ENCODE results near the gene AP2S1. TPM values are rescaled to one million over a fixed set of nuclear protein-coding genes. Genes with fewer than 3 reads are reported as not detected.

The AP2S1 gene
- polyA plus RNA-seq, 4 donors = 85.1 to 164 (median 126) TPM

- FAIRE-seq (no peak), DNase-seq (no peak)
- Histone ChIP-seq H3K9me3 (ENCODE audit: control insufficient read depth in 2 of 2, insufficient read depth in 1 of 2, low read depth in 1 of 2, low read length in 1 of 2) (no peaks in the 10 kb centered on the region), H3K27me3 (ENCODE audit: control insufficient read depth in 3 of 3, insufficient read depth in 3 of 3, low read length in 3 of 3) (no peaks in the 10 kb centered on the region), H3K36me3 (ENCODE audit: control insufficient read depth in 3 of 3, insufficient read depth in 2 of 3, low read depth in 1 of 3, low read length in 3 of 3) (peaks cover 3 to 81% (median 3%) of the 10 kb centered on the region in 3 donors), H3K4me3 (ENCODE audit: low read depth in 1 of 3, low read length in 3 of 3) (no peak overlapping the region), H3K27ac (ENCODE audit: low read depth in 1 of 3, low read length in 2 of 3) (no peak overlapping the region), H3K4me1 (ENCODE audit: control insufficient read depth in 3 of 3, insufficient read depth in 2 of 3, low read depth in 1 of 3, low read length in 2 of 3) (peaks cover 0 to 16% (median 0%) of the 10 kb centered on the region in 3 donors)
- WGBS, 3 donors = 85 to 88% (median 88%) methylated on average over 11 of the region's 11 CpGs
Measured at GRCh38 chr19:46842791-46843190, 7.9 kb downstream of the AP2S1 start.

DNA sequence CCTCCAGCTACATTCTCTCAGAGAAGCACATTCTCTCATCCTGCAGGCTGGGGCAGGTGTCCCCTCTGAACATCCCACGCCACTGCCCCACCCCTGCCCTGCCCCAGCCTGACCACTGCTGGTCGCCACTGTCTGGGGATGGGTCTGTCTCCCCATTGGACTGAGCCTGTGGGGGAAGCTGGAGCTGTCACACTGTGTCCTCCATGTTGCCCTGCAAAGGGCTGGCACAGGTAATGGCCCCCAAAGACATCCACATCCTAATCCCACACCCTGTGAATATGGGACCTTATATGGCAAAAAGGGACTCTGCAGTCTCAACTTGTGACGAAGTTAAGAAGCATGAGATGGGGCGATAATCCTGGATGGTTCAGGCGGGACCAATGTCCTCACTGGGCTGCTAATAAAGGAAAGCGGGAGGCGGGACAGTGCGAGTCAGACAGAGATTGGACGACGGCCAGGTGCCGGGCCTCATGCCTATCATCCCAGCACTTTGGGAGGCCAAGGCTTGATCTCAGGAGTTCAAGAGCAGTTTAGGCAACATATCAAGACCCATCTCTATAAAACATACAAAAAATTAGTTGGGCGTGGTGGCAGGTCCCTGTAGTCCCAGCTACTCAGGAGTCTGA lies 9.1 kb downstream of the AP2S1 start:
- H3K36me3 ChIP-seq (ENCODE audit: control insufficient read depth in 3 of 3, insufficient read depth in 2 of 3, low read depth in 1 of 3, low read length in 3 of 3) = peaks cover 3 to 86% (median 3%) of the 10 kb centered on the region in 3 donors
- peak in 1 of 2 donors; percentile 45 for DNase-seq
- no peaks in the 10 kb centered on the region for H3K27me3 ChIP-seq (ENCODE audit: control insufficient read depth in 3 of 3, insufficient read depth in 3 of 3, low read length in 3 of 3)
- H3K9me3 ChIP-seq (ENCODE audit: control insufficient read depth in 2 of 2, insufficient read depth in 1 of 2, low read depth in 1 of 2, low read length in 1 of 2) = no peaks in the 10 kb centered on the region
- no peak overlapping the region for H3K4me3 ChIP-seq (ENCODE audit: low read depth in 1 of 3, low read length in 3 of 3)
- H3K27ac ChIP-seq (ENCODE audit: low read depth in 1 of 3, low read length in 2 of 3) = peak overlapping the region in 1 of 3 donors; percentile 67
- WGBS, 3 donors = 49 to 65% (median 57%) methylated on average over 12 of the region's 12 CpGs
- H3K4me1 ChIP-seq (ENCODE audit: control insufficient read depth in 3 of 3, insufficient read depth in 2 of 3, low read depth in 1 of 3, low read length in 2 of 3) = peaks cover 0 to 16% (median 0%) of the 10 kb centered on the region in 3 donors
- FAIRE-seq = no peak

GRCh38 chr19:46840498-46840942 lies 10.1 kb downstream of the AP2S1 start:
- FAIRE-seq (no peak), DNase-seq (peak; percentile 67 to 84)
- Histone ChIP-seq H3K4me1 (ENCODE audit: control insufficient read depth in 3 of 3, insufficient read depth in 2 of 3, low read depth in 1 of 3, low read length in 2 of 3) (peaks cover 0 to 16% (median 0%) of the 10 kb centered on the region in 3 donors), H3K36me3 (ENCODE audit: control insufficient read depth in 3 of 3, insufficient read depth in 2 of 3, low read depth in 1 of 3, low read length in 3 of 3) (peaks cover 3 to 83% (median 3%) of the 10 kb centered on the region in 3 donors), H3K9me3 (ENCODE audit: control insufficient read depth in 2 of 2, insufficient read depth in 1 of 2, low read depth in 1 of 2, low read length in 1 of 2) (no peaks in the 10 kb centered on the region), H3K4me3 (ENCODE audit: low read depth in 1 of 3, low read length in 3 of 3) (no peak overlapping the region), H3K27ac (ENCODE audit: low read depth in 1 of 3, low read length in 2 of 3) (peak overlapping the region in 2 of 3 donors; percentile 83 to 85), H3K27me3 (ENCODE audit: control insufficient read depth in 3 of 3, insufficient read depth in 3 of 3, low read length in 3 of 3) (no peaks in the 10 kb centered on the region)
- WGBS, 3 donors = 15 to 18% (median 17%) methylated on average over 10 to 13 of the region's 13 CpGs

DNA sequence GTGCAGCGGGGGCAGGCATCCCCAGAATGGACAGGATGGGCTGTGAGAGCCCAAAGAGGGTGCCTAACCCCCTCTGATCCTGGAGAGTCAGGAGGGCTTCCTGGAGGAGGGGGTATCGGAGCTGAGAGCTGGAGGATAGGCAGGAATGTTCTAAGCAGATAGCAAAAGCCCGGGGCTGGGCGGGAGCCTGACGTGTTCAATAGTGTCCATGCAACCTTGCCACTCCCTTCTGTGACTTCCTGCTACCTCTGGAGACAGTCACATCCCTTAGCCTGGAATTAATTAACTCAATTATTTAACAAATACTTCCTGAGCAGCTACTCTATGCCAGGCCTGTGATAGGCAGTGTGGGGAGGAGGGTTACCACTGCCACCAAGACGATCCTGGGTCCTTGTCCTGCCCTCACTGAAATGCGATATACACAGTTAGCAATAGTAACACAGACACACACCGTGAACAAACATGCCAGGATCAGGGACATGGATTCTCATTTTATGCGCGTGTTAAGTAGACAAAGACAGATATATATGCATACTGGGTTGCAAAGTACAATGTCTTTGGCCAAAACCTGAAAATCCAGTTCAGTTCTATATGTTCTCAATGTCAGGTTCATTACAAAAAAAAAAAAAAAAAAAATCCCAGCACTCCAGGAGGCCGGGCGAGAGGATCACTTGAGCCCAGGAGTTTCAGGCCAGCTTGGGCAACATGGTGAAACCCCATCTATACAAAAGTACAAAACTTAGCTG lies 10.7 kb downstream of the AP2S1 start:
- Histone ChIP-seq H3K36me3 (ENCODE audit: control insufficient read depth in 3 of 3, insufficient read depth in 2 of 3, low read depth in 1 of 3, low read length in 3 of 3) (peaks cover 3 to 78% (median 3%) of the 10 kb centered on the region in 3 donors), H3K9me3 (ENCODE audit: control insufficient read depth in 2 of 2, insufficient read depth in 1 of 2, low read depth in 1 of 2, low read length in 1 of 2) (no peaks in the 10 kb centered on the region), H3K27me3 (ENCODE audit: control insufficient read depth in 3 of 3, insufficient read depth in 3 of 3, low read length in 3 of 3) (no peaks in the 10 kb centered on the region), H3K27ac (ENCODE audit: low read depth in 1 of 3, low read length in 2 of 3) (peak overlapping the region; percentile 24 to 85 (median 83)), H3K4me1 (ENCODE audit: control insufficient read depth in 3 of 3, insufficient read depth in 2 of 3, low read depth in 1 of 3, low read length in 2 of 3) (peaks cover 0 to 16% (median 0%) of the 10 kb centered on the region in 3 donors), H3K4me3 (ENCODE audit: low read depth in 1 of 3, low read length in 3 of 3) (no peak overlapping the region)
- 25 to 65% (median 53%) methylated on average over 12 of the region's 12 CpGs for WGBS, 3 donors
- DNase-seq = peak; percentile 80 to 83
- FAIRE-seq = no peak

DNA sequence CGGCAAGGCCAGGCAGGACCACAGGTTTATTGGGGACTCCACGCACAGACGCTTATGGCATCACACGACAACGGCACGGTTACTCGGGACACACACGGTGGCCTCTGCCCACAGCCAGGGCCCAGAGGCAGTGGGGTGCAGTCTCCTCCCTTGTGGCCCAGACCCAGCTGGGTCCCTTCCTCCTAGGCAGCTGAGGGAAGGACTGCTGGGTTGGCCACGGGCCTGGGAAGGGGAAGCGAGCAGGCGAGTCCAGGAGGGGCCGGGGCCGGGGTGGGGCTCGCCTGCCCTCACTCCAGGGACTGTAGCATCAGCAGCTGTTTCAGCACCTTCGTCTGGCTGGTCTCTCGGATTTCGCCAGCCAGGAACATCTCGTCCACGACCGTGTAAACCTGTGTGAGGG lies 12.5 kb downstream of the AP2S1 start:
- no peak overlapping the region for H3K4me3 ChIP-seq (ENCODE audit: low read depth in 1 of 3, low read length in 3 of 3)
- H3K36me3 ChIP-seq (ENCODE audit: control insufficient read depth in 3 of 3, insufficient read depth in 2 of 3, low read depth in 1 of 3, low read length in 3 of 3) = peaks cover 3 to 61% (median 3%) of the 10 kb centered on the region in 3 donors
- H3K9me3 ChIP-seq (ENCODE audit: control insufficient read depth in 2 of 2, insufficient read depth in 1 of 2, low read depth in 1 of 2, low read length in 1 of 2) = no peaks in the 10 kb centered on the region
- no peak for FAIRE-seq
- no peak overlapping the region for H3K27ac ChIP-seq (ENCODE audit: low read depth in 1 of 3, low read length in 2 of 3)
- peaks cover 0 to 16% (median 0%) of the 10 kb centered on the region in 3 donors for H3K4me1 ChIP-seq (ENCODE audit: control insufficient read depth in 3 of 3, insufficient read depth in 2 of 3, low read depth in 1 of 3, low read length in 2 of 3)
- no peaks in the 10 kb centered on the region for H3K27me3 ChIP-seq (ENCODE audit: control insufficient read depth in 3 of 3, insufficient read depth in 3 of 3, low read length in 3 of 3)
- no peak for DNase-seq
- 85 to 92% (median 91%) methylated on average over 15 to 20 of the region's 20 CpGs for WGBS, 3 donors

- no peak for DNase-seq
- H3K4me1 ChIP-seq (ENCODE audit: control insufficient read depth in 3 of 3, insufficient read depth in 2 of 3, low read depth in 1 of 3, low read length in 2 of 3) = peaks cover 0 to 9% (median 0%) of the 10 kb centered on the region in 3 donors
- H3K36me3 ChIP-seq (ENCODE audit: control insufficient read depth in 3 of 3, insufficient read depth in 2 of 3, low read depth in 1 of 3, low read length in 3 of 3) = peaks cover 3 to 38% (median 3%) of the 10 kb centered on the region in 3 donors
- WGBS, 3 donors = 92 to 96% (median 96%) methylated on average over 6 of the region's 6 CpGs
- H3K27me3 ChIP-seq (ENCODE audit: control insufficient read depth in 3 of 3, insufficient read depth in 3 of 3, low read length in 3 of 3) = no peaks in the 10 kb centered on the region
- H3K9me3 ChIP-seq (ENCODE audit: control insufficient read depth in 2 of 2, insufficient read depth in 1 of 2, low read depth in 1 of 2, low read length in 1 of 2) = no peaks in the 10 kb centered on the region
- FAIRE-seq = no peak
- H3K27ac ChIP-seq (ENCODE audit: low read depth in 1 of 3, low read length in 2 of 3) = no peak overlapping the region
- no peak overlapping the region for H3K4me3 ChIP-seq (ENCODE audit: low read depth in 1 of 3, low read length in 3 of 3)
Measured at GRCh38 chr19:46834984-46835383, 15.7 kb downstream of the AP2S1 start.

- DNase-seq = no peak
- H3K4me3 ChIP-seq (ENCODE audit: low read depth in 1 of 3, low read length in 3 of 3) = no peak overlapping the region
- H3K27ac ChIP-seq (ENCODE audit: low read depth in 1 of 3, low read length in 2 of 3) = no peak overlapping the region
- no peaks in the 10 kb centered on the region for H3K27me3 ChIP-seq (ENCODE audit: control insufficient read depth in 3 of 3, insufficient read depth in 3 of 3, low read length in 3 of 3)
- H3K36me3 ChIP-seq (ENCODE audit: control insufficient read depth in 3 of 3, insufficient read depth in 2 of 3, low read depth in 1 of 3, low read length in 3 of 3) = peaks cover 0 to 29% (median 3%) of the 10 kb centered on the region in 3 donors
- WGBS, 3 donors = 76 to 86% (median 84%) methylated on average over 5 of the region's 5 CpGs
- peaks cover 0 to under 1% (median 0%) of the 10 kb centered on the region in 3 donors for H3K4me1 ChIP-seq (ENCODE audit: control insufficient read depth in 3 of 3, insufficient read depth in 2 of 3, low read depth in 1 of 3, low read length in 2 of 3)
- no peaks in the 10 kb centered on the region for H3K9me3 ChIP-seq (ENCODE audit: control insufficient read depth in 2 of 2, insufficient read depth in 1 of 2, low read depth in 1 of 2, low read length in 1 of 2)
- FAIRE-seq = no peak
Measured at GRCh38 chr19:46834121-46834520, 16.5 kb downstream of the AP2S1 start.

DNA sequence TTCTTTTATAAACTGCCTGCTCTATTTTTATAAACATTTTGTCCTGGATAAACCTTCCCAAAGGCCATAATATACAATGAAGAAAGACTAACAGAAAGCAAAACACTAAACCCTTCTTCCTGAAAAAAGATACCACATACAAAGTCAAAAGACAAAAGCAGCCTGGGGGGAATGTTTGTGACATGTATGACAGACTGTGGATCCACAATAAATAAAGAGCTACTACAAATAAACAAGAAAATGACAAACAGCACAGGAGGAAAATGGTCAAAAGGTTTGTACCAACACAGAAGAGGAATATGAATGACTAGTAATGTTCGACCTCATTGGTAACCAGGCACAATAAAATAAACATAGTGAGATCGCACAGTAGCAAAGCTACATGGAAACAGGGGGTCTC lies 19.8 kb downstream of the AP2S1 start:
- FAIRE-seq = no peak
- Histone ChIP-seq H3K36me3 (ENCODE audit: control insufficient read depth in 3 of 3, insufficient read depth in 2 of 3, low read depth in 1 of 3, low read length in 3 of 3) (no peaks in the 10 kb centered on the region), H3K27me3 (ENCODE audit: control insufficient read depth in 3 of 3, insufficient read depth in 3 of 3, low read length in 3 of 3) (no peaks in the 10 kb centered on the region), H3K27ac (ENCODE audit: low read depth in 1 of 3, low read length in 2 of 3) (no peak overlapping the region), H3K4me3 (ENCODE audit: low read depth in 1 of 3, low read length in 3 of 3) (no peak overlapping the region), H3K9me3 (ENCODE audit: control insufficient read depth in 2 of 2, insufficient read depth in 1 of 2, low read depth in 1 of 2, low read length in 1 of 2) (no peaks in the 10 kb centered on the region), H3K4me1 (ENCODE audit: control insufficient read depth in 3 of 3, insufficient read depth in 2 of 3, low read depth in 1 of 3, low read length in 2 of 3) (no peaks in the 10 kb centered on the region)
- 81 to 91% (median 88%) methylated on average over 2 of the region's 2 CpGs for WGBS, 3 donors
- DNase-seq = no peak
